MM.1S (cell line): Measurements from ENCODE around the gene ACKR2.
A peak's percentile ranks its signal among the peaks of the same experiment; 100 is the strongest.

ENCODE experiments used
- DNase-seq: peaks from one replicate; pipeline ENCODE4 v3.0.0-alpha.2; 2015
- H2AFZ ChIP-seq: fragments of 300-600 bp; sonication (generic); 2 replicates; pipeline ENCODE4 v1.6.0; 2016; ENCODE audit warnings: antibody characterized with exemption, low read length
- H3F3A ChIP-seq: fragments of 300-600 bp; sonication (generic); 2 replicates; pipeline ENCODE4 v1.6.1; 2016; ENCODE audit warnings: mild to moderate bottlenecking, antibody characterized with exemption, low read length, moderate library complexity, mixed read lengths; ENCODE audit not compliant: insufficient read depth
- H3K27ac ChIP-seq: fragments of 300-600 bp; sonication (generic); 2 replicates; pipeline ENCODE4 v1.5.1; 2016; ENCODE audit warnings: mild to moderate bottlenecking, low read length
- H3K27me3 ChIP-seq: fragments of 300-600 bp; sonication (generic); replicated peaks from 2 replicates; pipeline ENCODE4 v1.6.0; 2016; ENCODE audit warnings: low read length; ENCODE audit not compliant: insufficient read depth
- H3K36me3 ChIP-seq: fragments of 300-600 bp; sonication (generic); replicated peaks from 2 replicates; pipeline ENCODE4 v1.6.1; 2016; ENCODE audit warnings: mild to moderate bottlenecking, low read length, mixed read lengths; ENCODE audit not compliant: insufficient read depth
- H3K4me1 ChIP-seq: fragments of 300-600 bp; sonication (generic); 2 replicates; pipeline ENCODE4 v1.6.1; 2016; ENCODE audit warnings: low read length, mixed read lengths
- H3K4me2 ChIP-seq: fragments of 300-600 bp; sonication (generic); 2 replicates; pipeline ENCODE4 v1.6.0; 2016; ENCODE audit warnings: low read depth, low read length
- H3K4me3 ChIP-seq: fragments of 300-600 bp; sonication (generic); 2 replicates; pipeline ENCODE4 v1.5.1; 2016; ENCODE audit warnings: low read length, mixed read lengths
- H3K79me2 ChIP-seq: fragments of 300-600 bp; sonication (generic); 2 replicates; pipeline ENCODE4 v1.6.1; 2016; ENCODE audit warnings: mixed run types, low read length, mixed read lengths
- H3K9ac ChIP-seq: fragments of 300-600 bp; sonication (generic); 2 replicates; pipeline ENCODE4 v1.6.1; 2016; ENCODE audit warnings: low read length, mixed read lengths
- H3K9me2 ChIP-seq: fragments of 300-600 bp; sonication (generic); replicated peaks from 2 replicates; pipeline ENCODE4 v1.6.1; 2016; ENCODE audit warnings: mild to moderate bottlenecking, low read length, mixed read lengths; ENCODE audit not compliant: insufficient read depth
- H3K9me3 ChIP-seq: fragments of 300-600 bp; sonication (generic); replicated peaks from 2 replicates; pipeline ENCODE4 v1.6.1; 2016; ENCODE audit warnings: mild to moderate bottlenecking, low read length, mixed read lengths; ENCODE audit not compliant: insufficient read depth
- H4K20me1 ChIP-seq: fragments of 300-600 bp; sonication (generic); 2 replicates; pipeline ENCODE4 v1.6.1; 2016; ENCODE audit warnings: mild to moderate bottlenecking, low read length, moderate library complexity, mixed read lengths; ENCODE audit not compliant: insufficient read depth
- EZH2 ChIP-seq: fragments of 300-600 bp; sonication (generic); optimal IDR thresholded peaks from 2 replicates; pipeline ENCODE3; 2017; ENCODE audit warnings: low read depth, mild to moderate bottlenecking, antibody characterized with exemption, low read length, mixed read lengths
- EZH2phosphoT487 ChIP-seq: fragments of 300-600 bp; sonication (generic); IDR thresholded peaks from 2 replicates; pipeline ENCODE4 v1.6.1; 2018; ENCODE audit warnings: antibody characterized with exemption, low read length
- TF ChIP-seq, protein P1 (sequence below): fragments of 300-600 bp; sonication (generic); IDR thresholded peaks from 2 replicates; pipeline ENCODE4 v1.5.1; 2016; ENCODE audit warnings: antibody characterized with exemption, low read length, mixed read lengths

ACKR2 gene

DNA sequence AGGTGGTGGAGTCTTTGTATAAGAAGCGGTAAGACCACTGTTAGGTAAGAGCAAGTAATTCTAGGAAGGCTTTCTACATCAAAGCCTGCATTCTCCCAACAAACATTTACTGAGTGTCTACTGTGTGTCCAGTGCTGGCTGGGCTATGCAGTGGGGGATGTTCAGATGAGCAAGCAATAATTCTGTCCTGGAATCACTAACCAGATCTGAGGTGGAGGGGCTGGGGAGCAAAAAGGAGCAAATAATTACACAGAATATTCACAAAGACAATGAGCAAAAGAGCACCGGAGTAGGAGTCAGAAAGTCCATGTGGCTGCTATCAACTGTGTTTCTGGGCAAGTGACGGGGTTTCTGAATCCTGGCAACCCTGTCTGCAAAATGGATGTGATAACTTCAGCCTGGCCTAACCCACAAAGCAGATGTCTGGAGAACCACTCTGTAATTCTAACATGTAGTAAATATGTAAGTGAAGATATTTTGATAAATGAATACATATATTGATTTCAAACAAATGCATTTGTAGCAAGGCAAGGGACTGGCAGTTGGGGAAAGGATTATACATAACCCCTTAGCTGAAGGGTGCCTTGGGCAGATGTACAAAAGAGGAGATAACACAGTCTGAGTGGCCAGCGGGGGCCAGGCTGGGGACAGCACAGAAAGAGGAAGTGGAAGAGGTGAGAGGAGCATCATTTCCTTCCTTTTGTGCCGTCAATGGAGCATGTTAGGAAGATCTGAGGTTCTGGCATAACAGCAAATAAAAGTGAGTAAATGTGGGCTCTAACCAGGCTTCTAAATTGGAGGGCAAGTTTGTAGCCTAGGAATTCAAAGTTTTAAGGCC is 37.7 kb downstream of the ACKR2 start:
- Histone ChIP-seq H3K4me1 (peaks cover 4% of the 10 kb centered on the region; the same call in 1 of the 2 replicates), H3K4me2 (peak overlapping the region; percentile 31; the same call in 1 of the 2 replicates), H4K20me1 (no peaks in the 10 kb centered on the region), H2AFZ (peak overlapping the region; percentile 12; the same call in 1 of the 2 replicates), H3K36me3 (no peaks in the 10 kb centered on the region), H3K27me3 (no peaks in the 10 kb centered on the region), H3K9me2 (no peaks in the 10 kb centered on the region), H3K9me3 (no peaks in the 10 kb centered on the region), H3K9ac (no peak overlapping the region), H3K79me2 (no peaks in the 10 kb centered on the region), H3F3A (no peaks in the 10 kb centered on the region), H3K27ac (peak overlapping the region; percentile 4; the same call in 1 of the 2 replicates), H3K4me3 (no peak overlapping the region)
- TF ChIP-seq EZH2 (no peak), EZH2phosphoT487 (no peak)
- TF ChIP-seq, protein P1, sequence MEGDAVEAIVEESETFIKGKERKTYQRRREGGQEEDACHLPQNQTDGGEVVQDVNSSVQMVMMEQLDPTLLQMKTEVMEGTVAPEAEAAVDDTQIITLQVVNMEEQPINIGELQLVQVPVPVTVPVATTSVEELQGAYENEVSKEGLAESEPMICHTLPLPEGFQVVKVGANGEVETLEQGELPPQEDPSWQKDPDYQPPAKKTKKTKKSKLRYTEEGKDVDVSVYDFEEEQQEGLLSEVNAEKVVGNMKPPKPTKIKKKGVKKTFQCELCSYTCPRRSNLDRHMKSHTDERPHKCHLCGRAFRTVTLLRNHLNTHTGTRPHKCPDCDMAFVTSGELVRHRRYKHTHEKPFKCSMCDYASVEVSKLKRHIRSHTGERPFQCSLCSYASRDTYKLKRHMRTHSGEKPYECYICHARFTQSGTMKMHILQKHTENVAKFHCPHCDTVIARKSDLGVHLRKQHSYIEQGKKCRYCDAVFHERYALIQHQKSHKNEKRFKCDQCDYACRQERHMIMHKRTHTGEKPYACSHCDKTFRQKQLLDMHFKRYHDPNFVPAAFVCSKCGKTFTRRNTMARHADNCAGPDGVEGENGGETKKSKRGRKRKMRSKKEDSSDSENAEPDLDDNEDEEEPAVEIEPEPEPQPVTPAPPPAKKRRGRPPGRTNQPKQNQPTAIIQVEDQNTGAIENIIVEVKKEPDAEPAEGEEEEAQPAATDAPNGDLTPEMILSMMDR, result no peak
- DNase-seq, result no peak

DNA sequence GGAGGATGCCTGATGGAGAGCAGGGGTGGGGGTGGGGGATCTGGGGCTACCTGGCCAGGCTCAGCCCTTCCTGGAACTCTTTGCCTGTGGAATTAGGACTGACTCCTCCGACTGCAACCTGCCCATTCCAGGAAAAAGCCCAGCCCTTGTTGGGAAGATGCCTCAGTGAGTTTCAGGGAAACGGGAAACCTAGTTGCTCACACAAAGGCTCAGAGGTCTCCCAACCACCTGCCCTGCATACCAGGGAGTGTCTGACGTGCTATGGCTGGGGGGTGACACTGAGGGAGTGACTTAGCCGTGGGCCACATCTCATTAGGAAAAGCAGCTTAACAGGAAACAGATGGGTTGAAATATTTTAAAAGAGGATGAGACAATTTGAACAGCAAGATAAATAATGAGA is 38.5 kb downstream of the ACKR2 start:
- no peaks in the 10 kb centered on the region for H3F3A ChIP-seq
- H3K9ac ChIP-seq, result no peak overlapping the region
- no peak for DNase-seq
- no peaks in the 10 kb centered on the region for H3K36me3 ChIP-seq
- no peaks in the 10 kb centered on the region for H3K79me2 ChIP-seq
- peaks cover 4% of the 10 kb centered on the region; the same call in 1 of the 2 replicates for H3K4me1 ChIP-seq
- H3K9me3 ChIP-seq, result no peaks in the 10 kb centered on the region
- H2AFZ ChIP-seq, result no peak overlapping the region; the same call in 1 of the 2 replicates
- no peak overlapping the region for H3K27ac ChIP-seq
- H3K4me2 ChIP-seq, result no peak overlapping the region
- H3K4me3 ChIP-seq, result no peak overlapping the region
- no peaks in the 10 kb centered on the region for H4K20me1 ChIP-seq
- H3K9me2 ChIP-seq, result no peaks in the 10 kb centered on the region
- TF ChIP-seq EZH2 (no peak), EZH2phosphoT487 (no peak)
- TF ChIP-seq, protein P1, result no peak
- H3K27me3 ChIP-seq, result no peaks in the 10 kb centered on the region

DNA sequence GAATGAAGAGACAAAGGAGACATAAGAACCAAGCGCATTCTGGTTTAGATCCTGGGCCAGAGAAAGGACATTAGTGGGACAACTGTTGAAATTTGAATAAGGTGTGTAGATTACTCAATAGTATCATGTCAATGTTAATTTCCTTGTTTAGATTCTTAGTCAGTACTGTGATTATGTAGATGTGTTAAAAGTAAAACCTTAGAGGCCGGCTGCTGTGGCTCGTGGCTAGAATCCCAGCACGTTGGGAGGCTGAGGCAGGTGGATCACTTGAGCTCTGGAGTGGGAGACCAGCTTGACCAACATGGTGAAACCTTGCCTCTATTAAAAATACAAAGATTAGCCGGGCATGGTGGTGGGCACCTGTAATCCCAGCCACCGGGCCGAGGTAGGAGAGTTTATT is 39.8 kb downstream of the ACKR2 start:
- H3K9ac ChIP-seq, result no peak overlapping the region
- DNase-seq, result no peak
- no peaks in the 10 kb centered on the region for H3K27me3 ChIP-seq
- H3K4me2 ChIP-seq, result no peak overlapping the region
- H4K20me1 ChIP-seq, result no peaks in the 10 kb centered on the region
- H3F3A ChIP-seq, result no peaks in the 10 kb centered on the region
- no peak overlapping the region for H2AFZ ChIP-seq
- no peaks in the 10 kb centered on the region for H3K9me3 ChIP-seq
- no peaks in the 10 kb centered on the region for H3K9me2 ChIP-seq
- TF ChIP-seq, protein P1, result no peak
- TF ChIP-seq EZH2phosphoT487, result no peak
- no peak for TF ChIP-seq EZH2
- H3K4me1 ChIP-seq, result peaks cover 4% of the 10 kb centered on the region; the same call in 1 of the 2 replicates
- H3K27ac ChIP-seq, result no peak overlapping the region
- H3K36me3 ChIP-seq, result no peaks in the 10 kb centered on the region
- no peaks in the 10 kb centered on the region for H3K79me2 ChIP-seq
- H3K4me3 ChIP-seq, result no peak overlapping the region
